HepG2 (cell line): Measurements from ENCODE around the gene PFKL. TPM values are rescaled to one million over a fixed set of nuclear protein-coding genes. Genes with fewer than 3 reads are reported as not detected.

ENCODE experiments used
- ATAC-seq: fragments of 200-7000 bp; cut with Tn5 transposase; 3 replicates; pipeline ENCODE4 v1.9.1; 2020; ENCODE audit warnings: mild to moderate bottlenecking, moderate library complexity
- BruUV-seq: library from RNA; stranded (reverse); fragments of 400-500 nt; replicated peaks from 2 replicates; lab custom pipeline; 2021; lab: Mats Ljungman, UMichigan
- CTCF ChIA-PET: fragments of 300-600 bp; formaldehyde crosslinking; extraction: SDS; loops from one replicate; lab custom pipeline; 2021; ENCODE audit warnings: low total read pairs, inconsistent platforms, low intra/inter-chr PET ratio; lab: Yijun Ruan, JAX
- POLR2A ChIA-PET: fragments of 350-600 bp; sonication (Branson Sonifier 250); formaldehyde crosslinking; loops from one replicate; lab custom pipeline; 2020; ENCODE audit warnings: antibody characterized with exemption, inconsistent platforms; lab: Yijun Ruan, JAX
- DNase-seq: peaks from one replicate; pipeline ENCODE4 v3.0.0-alpha.2; 2015; ENCODE audit warnings: low spot score
- FAIRE-seq: peaks from 3 replicates; lab custom pipeline; 2011; peaks lifted over from hg19 to GRCh38; lab: Jason Lieb, UNC
- H2AFZ ChIP-seq: one replicate; pipeline ENCODE4 v1.6.1; 2011; ENCODE audit warnings: low read length, inconsistent platforms
- H3K27ac ChIP-seq: fragments of 300-600 bp; 3 replicates; pipeline ENCODE4 v1.8.0; 2011; ENCODE audit warnings: mixed run types, mild to moderate bottlenecking, mixed read lengths, low read length, inconsistent platforms; ENCODE audit not compliant: insufficient read depth; ENCODE audit errors: extremely low read length
- H3K27me3 ChIP-seq, 2 experiments: fragments of 200-600 bp in 1 of 2; 2 replicates in 1 of 2; 3 replicates in 1 of 2; pipeline versions ENCODE4 v1.6.0 to v1.8.0; 2011; ENCODE audit warnings: low read length in 2 of 2, mild to moderate bottlenecking in 2 of 2, moderate library complexity in 2 of 2, inconsistent platforms in 1 of 2; ENCODE audit not compliant: insufficient read depth in 2 of 2, control insufficient read depth in 1 of 2
- H3K36me3 ChIP-seq, 2 experiments: fragments of 200-600 bp in 1 of 2; replicated peaks in 1 of 2; 2 replicates in 1 of 2; 3 replicates in 1 of 2; pipeline versions ENCODE4 v1.5.1 to v1.8.0; 2011; ENCODE audit warnings: low read length in 2 of 2, inconsistent platforms in 1 of 2; ENCODE audit not compliant: insufficient read depth in 2 of 2, control insufficient read depth in 1 of 2
- H3K4me1 ChIP-seq: 2 replicates; pipeline ENCODE4 v1.5.1; 2012; ENCODE audit warnings: low read length, inconsistent platforms; ENCODE audit not compliant: insufficient read depth
- H3K4me2 ChIP-seq: 2 replicates; pipeline ENCODE4 v1.6.0; 2011; ENCODE audit warnings: low read depth, low read length, inconsistent platforms
- H3K4me3 ChIP-seq, 3 experiments: fragments of 200-600 bp in 1 of 3; sonication (generic), shearing (Covaris generic) in 1 of 3; replicated peaks in 1 of 3; 2 replicates each; pipeline ENCODE4 v1.5.1; 2011 to 2016; ENCODE audit warnings: low read length in 3 of 3, inconsistent platforms in 2 of 3, low read depth in 2 of 3, mild to moderate bottlenecking in 2 of 3, control low read depth in 1 of 3, mixed read lengths in 1 of 3; ENCODE audit not compliant: insufficient read depth in 1 of 3
- H3K79me2 ChIP-seq: one replicate; pipeline ENCODE4 v1.6.1; 2011; ENCODE audit warnings: low read length, inconsistent platforms; ENCODE audit not compliant: insufficient read depth
- H3K9ac ChIP-seq: 2 replicates; pipeline ENCODE4 v1.6.0; 2011; ENCODE audit warnings: mild to moderate bottlenecking, low read depth, low read length, inconsistent platforms; ENCODE audit not compliant: insufficient read depth
- H3K9me3 ChIP-seq: 2 replicates; pipeline ENCODE4 v1.5.1; 2012; ENCODE audit warnings: mild to moderate bottlenecking, low read length
- H4K20me1 ChIP-seq: 2 replicates; pipeline ENCODE4 v1.6.0; 2011; ENCODE audit warnings: inconsistent platforms, mild to moderate bottlenecking, low read length, moderate library complexity; ENCODE audit not compliant: insufficient read depth
- ATF6 ChIP-seq: sonication (generic); formaldehyde crosslinking; conservative IDR thresholded peaks from 2 replicates; pipeline ENCODE4 v1.4.0; 2020; ENCODE audit warnings: missing genetic modification reagents
- GLI4 ChIP-seq: sonication (generic); formaldehyde crosslinking; IDR thresholded peaks from 2 replicates; pipeline ENCODE4 v1.5.1; 2020; ENCODE audit warnings: missing genetic modification reagents, mild to moderate bottlenecking, moderate library complexity, borderline replicate concordance
- PLRG1 ChIP-seq: fragments of 450-650 bp; conservative IDR thresholded peaks from 2 replicates; pipeline ENCODE4 v1.6.1; 2016
- POLR2G ChIP-seq: fragments of 200-400 bp; formaldehyde crosslinking; IDR thresholded peaks from 2 replicates; pipeline ENCODE4 v1.6.1; 2018; ENCODE audit warnings: mild to moderate bottlenecking, low read depth, low read length, moderate library complexity
- RAD21 ChIP-seq: fragments of 450-650 bp; formaldehyde crosslinking; IDR thresholded peaks from 2 replicates; pipeline ENCODE4 v1.5.0; 2020; ENCODE audit warnings: mild to moderate bottlenecking
- SMC3 ChIP-seq: IDR thresholded peaks from 2 replicates; pipeline ENCODE4 v1.6.1; 2011; ENCODE audit warnings: low read length, improper control_type of control experiment
- STAG1 ChIP-seq: sonication (generic); formaldehyde crosslinking; IDR thresholded peaks from 2 replicates; pipeline ENCODE4 v1.4.0; 2020; ENCODE audit warnings: missing genetic modification reagents
- TMF1 ChIP-seq: sonication (generic); formaldehyde crosslinking; IDR thresholded peaks from 2 replicates; pipeline ENCODE4 v1.8.1; 2022; ENCODE audit warnings: low read depth, missing genetic modification reagents
- ZNF382 ChIP-seq: sonication (generic); formaldehyde crosslinking; IDR thresholded peaks from 2 replicates; pipeline ENCODE4 v1.5.0; 2020; ENCODE audit warnings: missing genetic modification reagents, mild to moderate bottlenecking, borderline replicate concordance
- ZNF501 ChIP-seq: sonication (generic); formaldehyde crosslinking; IDR thresholded peaks from 2 replicates; pipeline ENCODE4 v1.5.1; 2020; ENCODE audit warnings: mild to moderate bottlenecking, moderate library complexity, missing genetic modification reagents
- ZNF616 ChIP-seq: sonication (generic); formaldehyde crosslinking; IDR thresholded peaks from 2 replicates; pipeline ENCODE4 v1.5.0; 2020; ENCODE audit warnings: low read depth, mild to moderate bottlenecking, missing genetic modification reagents
- WGBS: methylation state at CpG from one replicate; pipeline ENCODE4 v1.1.6; 2017; ENCODE audit warnings: low lambda C conversion rate; 5-methylcytosine and 5-hydroxymethylcytosine counted together
- in situ Hi-C: cut with HindIII; loops from 2 replicates; pipeline ENCODE4 v1.10.0; 2017; ENCODE audit warnings: low pct_unique_long_range_greater_than_20kb; ENCODE audit not compliant: extremely low pct_ligation_motif_present
- intact Hi-C: fragments of 100-400 bp; cut with micrococcal nuclease; formaldehyde crosslinking; loops from one replicate; pipeline ENCODE4 v1.10.0; 2022; ENCODE audit not compliant: unreplicated experiment
- polyA plus RNA-seq, 8 experiments: library from polyadenylated mRNA; depleted of rRNA in 3 of 8; stranded (reverse) in 7 of 8; unstranded in 1 of 8; fragments of >200 nt; fragmentation: Illumina TruSeq in 4 of 8; extraction: Trizol in 4 of 8; gene quantifications; 2 replicates each; pipeline versions ENCODE4 v1.2.1 to v1.2.3, GENCODE V29; 2011 to 2016; ENCODE audit warnings: low read depth in 4 of 8, missing spikeins in 1 of 8, mixed read lengths in 1 of 8; ENCODE audit not compliant: insufficient read depth in 1 of 8
- total RNA-seq, 5 experiments: library from RNA; depleted of rRNA; stranded (reverse); fragments of >200 nt; fragmentation: Illumina TruSeq; extraction: Trizol; gene quantifications; 2 replicates each; pipeline ENCODE4 v1.2.3, GENCODE V29; 2016; ENCODE audit warnings: low read depth in 1 of 5
- TF ChIP-seq, protein P1 (sequence below): sonication (generic); formaldehyde crosslinking; IDR thresholded peaks from 2 replicates; pipeline ENCODE4 v1.5.0; 2020; ENCODE audit warnings: mild to moderate bottlenecking, missing genetic modification reagents, moderate library complexity

Gene PFKL
- total and polyA plus RNA-seq, 2 of the 13 experiments (the other 11 are each of a cell fraction or from before 2014, with no cell fraction given) = 92.8 to 106 TPM

DNA sequence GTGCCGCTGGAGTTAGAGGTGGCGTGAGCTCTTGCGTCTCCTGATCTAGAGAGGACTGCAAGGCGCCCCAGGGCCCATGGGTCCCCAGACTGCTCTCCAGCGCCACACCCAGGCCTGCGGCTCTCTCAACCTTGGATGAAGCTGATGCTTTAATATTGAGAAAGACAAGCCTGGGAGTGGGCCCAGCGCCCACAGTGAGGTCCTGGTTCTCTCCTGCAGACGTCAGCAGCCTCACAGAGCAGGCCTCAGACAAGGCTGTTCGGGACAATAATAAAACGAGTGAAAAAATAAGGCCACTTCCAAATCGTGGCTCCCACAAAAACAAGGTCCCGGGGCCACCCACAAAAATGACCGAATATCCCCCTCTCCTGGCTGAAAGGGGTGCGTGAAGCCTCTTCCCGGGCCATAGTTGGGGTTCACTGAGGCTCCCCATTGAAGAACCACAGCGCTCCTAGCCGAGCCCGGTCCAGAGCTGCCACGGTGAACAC lies 32.2 kb upstream of the PFKL start:
- ChIA-PET CTCF (no interaction called here), POLR2A (no interaction called here)
- peak overlapping the region; percentile 42 for H3K4me2 ChIP-seq
- no peaks in the 10 kb centered on the region for H3K79me2 ChIP-seq
- H3K9me3 ChIP-seq = no peaks in the 10 kb centered on the region
- DNase-seq = peak; percentile 35
- H3K36me3 ChIP-seq = no peaks in the 10 kb centered on the region
- 38% methylated on average over 17 of the region's 19 CpGs for WGBS
- no TSS peak for BruUV-seq
- no peak overlapping the region for H3K9ac ChIP-seq
- in situ Hi-C loops = no loop called here
- H3K27me3 ChIP-seq = peaks cover 1 to 7% of the 10 kb centered on the region in 2 experiments; a peak in 1 of 5 replicates
- TF ChIP-seq GLI4 = no peak
- TF ChIP-seq SMC3 = peak; percentile 60
- TF ChIP-seq, protein P1, sequence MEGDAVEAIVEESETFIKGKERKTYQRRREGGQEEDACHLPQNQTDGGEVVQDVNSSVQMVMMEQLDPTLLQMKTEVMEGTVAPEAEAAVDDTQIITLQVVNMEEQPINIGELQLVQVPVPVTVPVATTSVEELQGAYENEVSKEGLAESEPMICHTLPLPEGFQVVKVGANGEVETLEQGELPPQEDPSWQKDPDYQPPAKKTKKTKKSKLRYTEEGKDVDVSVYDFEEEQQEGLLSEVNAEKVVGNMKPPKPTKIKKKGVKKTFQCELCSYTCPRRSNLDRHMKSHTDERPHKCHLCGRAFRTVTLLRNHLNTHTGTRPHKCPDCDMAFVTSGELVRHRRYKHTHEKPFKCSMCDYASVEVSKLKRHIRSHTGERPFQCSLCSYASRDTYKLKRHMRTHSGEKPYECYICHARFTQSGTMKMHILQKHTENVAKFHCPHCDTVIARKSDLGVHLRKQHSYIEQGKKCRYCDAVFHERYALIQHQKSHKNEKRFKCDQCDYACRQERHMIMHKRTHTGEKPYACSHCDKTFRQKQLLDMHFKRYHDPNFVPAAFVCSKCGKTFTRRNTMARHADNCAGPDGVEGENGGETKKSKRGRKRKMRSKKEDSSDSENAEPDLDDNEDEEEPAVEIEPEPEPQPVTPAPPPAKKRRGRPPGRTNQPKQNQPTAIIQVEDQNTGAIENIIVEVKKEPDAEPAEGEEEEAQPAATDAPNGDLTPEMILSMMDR = peak; percentile 76
- no peak for TF ChIP-seq ZNF382 (CRISPR knock-in tag)
- TF ChIP-seq TMF1 (CRISPR knock-in tag) = no peak
- TF ChIP-seq ZNF616 (CRISPR knock-in tag) = no peak
- TF ChIP-seq ZNF501 = peak; percentile 61
- TF ChIP-seq ATF6 = no peak
- peak; percentile 82 for TF ChIP-seq RAD21 (CRISPR knock-in tag)
- TF ChIP-seq POLR2G = no peak
- TF ChIP-seq STAG1 (CRISPR knock-in tag) = peak; percentile 70
- no peak for TF ChIP-seq PLRG1
- TF ChIP-seq, all 625 proteins: peak for 5
- no peak overlapping the region; a peak in 1 of 6 replicates for H3K4me3 ChIP-seq
- H4K20me1 ChIP-seq = no peaks in the 10 kb centered on the region
- H2AFZ ChIP-seq = no peak overlapping the region
- intact Hi-C loops = no loop called here
- H3K4me1 ChIP-seq = peaks cover 25% of the 10 kb centered on the region
- ATAC-seq = peak; percentile 87
- no peak overlapping the region for H3K27ac ChIP-seq
- FAIRE-seq = no peak
